Hepatocyte (in vitro differentiated cells): Measurements from ENCODE around the gene HOXA1. TPM values are rescaled to one million over a fixed set of nuclear protein-coding genes. Genes with fewer than 3 reads are reported as not detected.

Experiments used
- DNase-seq: peaks from one replicate; pipeline ENCODE4 v3.0.0-alpha.2; 2016; ENCODE audit warnings: low spot score
- H2AFZ ChIP-seq: fragments of 200-600 bp; sonication (generic); 2 replicates; pipeline ENCODE4 v1.6.0; 2016; ENCODE audit warnings: antibody characterized with exemption, mild to moderate bottlenecking
- H3K27ac ChIP-seq: fragments of 200-600 bp; sonication (generic); 2 replicates; pipeline ENCODE4 v1.5.1; 2016; ENCODE audit warnings: mild to moderate bottlenecking
- H3K27me3 ChIP-seq: fragments of 200-600 bp; sonication (generic); 2 replicates; pipeline ENCODE4 v1.6.1; 2016
- H3K36me3 ChIP-seq: fragments of 200-600 bp; sonication (generic); replicated peaks from 2 replicates; pipeline ENCODE4 v1.5.1; 2016; ENCODE audit warnings: low read depth; ENCODE audit not compliant: insufficient read depth
- H3K4me1 ChIP-seq: fragments of 200-600 bp; sonication (generic); 2 replicates; pipeline ENCODE4 v1.5.1; 2016; ENCODE audit warnings: mild to moderate bottlenecking, moderate library complexity; ENCODE audit not compliant: insufficient read depth
- H3K4me2 ChIP-seq: fragments of 200-600 bp; sonication (generic); 2 replicates; pipeline ENCODE4 v1.6.0; 2016
- H3K4me3 ChIP-seq: fragments of 200-600 bp; sonication (generic); 2 replicates; pipeline ENCODE4 v1.5.1; 2016; ENCODE audit warnings: mild to moderate bottlenecking
- H3K79me2 ChIP-seq: fragments of 200-600 bp; sonication (generic); 2 replicates; pipeline ENCODE4 v1.6.0; 2017; ENCODE audit warnings: mild to moderate bottlenecking
- H3K9me2 ChIP-seq: fragments of 200-600 bp; sonication (generic); replicated peaks from 2 replicates; pipeline ENCODE4 v1.6.0; 2017; ENCODE audit warnings: mild to moderate bottlenecking; ENCODE audit not compliant: insufficient read depth
- H3K9me3 ChIP-seq: fragments of 200-600 bp; sonication (generic); 2 replicates; pipeline ENCODE4 v1.5.1; 2016; ENCODE audit warnings: low read depth, mild to moderate bottlenecking
- H4K20me1 ChIP-seq: fragments of 200-600 bp; sonication (generic); 2 replicates; pipeline ENCODE4 v1.6.0; 2016; ENCODE audit warnings: mild to moderate bottlenecking; ENCODE audit not compliant: insufficient read depth, poor library complexity, severe bottlenecking
- CTCF ChIP-seq: fragments of 200-600 bp; sonication (generic); IDR thresholded peaks from 2 replicates; pipeline ENCODE4 v1.5.1; 2016; ENCODE audit warnings: antibody characterized with exemption, mild to moderate bottlenecking; ENCODE audit not compliant: poor library complexity
- EZH2 ChIP-seq: fragments of 200-600 bp; sonication (generic); IDR thresholded peaks from 2 replicates; pipeline ENCODE4 v1.6.1; 2016; ENCODE audit warnings: antibody characterized with exemption, mild to moderate bottlenecking, borderline replicate concordance
- EZH2phosphoT487 ChIP-seq: fragments of 200-600 bp; sonication (generic); IDR thresholded peaks from one replicate; pipeline ENCODE4 v1.6.1; 2018; ENCODE audit warnings: antibody characterized with exemption, mild to moderate bottlenecking, low read depth, moderate library complexity; ENCODE audit not compliant: unreplicated experiment, severe bottlenecking
- WGBS: methylation state at CpG from one replicate; pipeline ENCODE4 v1.1.6; 2016; ENCODE audit warnings: low lambda C conversion rate; ENCODE audit errors: missing lambda C conversion rate; 5-methylcytosine and 5-hydroxymethylcytosine counted together
- polyA plus RNA-seq: library from polyadenylated mRNA; unstranded; fragments of >200 nt; fragmentation: Nextera tagmentation; extraction: Ambion mirVana; gene quantifications from 2 replicates; pipeline ENCODE4 v1.2.1, GENCODE V29; 2016
- total RNA-seq: library from RNA; depleted of rRNA; stranded (reverse); fragments of >200 nt; gene quantifications from 2 replicates; pipeline ENCODE4 v1.2.3, GENCODE V29; 2014

Gene HOXA1
- total and polyA plus RNA-seq, 2 experiments from 2014 or later = 0.25 to 0.30 TPM

DNA sequence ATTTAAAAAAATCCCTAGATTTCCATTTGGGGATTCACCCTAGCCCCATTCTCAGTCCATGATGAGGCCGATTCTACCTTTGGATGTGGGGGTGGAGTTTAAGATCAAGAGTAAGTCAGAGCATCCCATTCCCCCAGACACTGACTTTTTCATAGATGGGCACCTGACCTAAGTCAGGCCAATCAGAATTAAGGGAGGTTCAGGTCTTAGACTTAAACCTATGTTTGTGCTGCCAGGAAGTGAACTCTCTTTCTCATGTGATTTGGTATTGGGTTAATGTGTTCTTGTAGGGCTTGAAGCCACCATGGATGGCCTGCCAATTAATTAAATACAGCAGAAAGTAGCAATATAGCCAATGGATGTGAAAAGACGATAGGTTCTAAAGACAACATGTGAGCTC lies 30.1 kb downstream of the HOXA1 start:
- Histone ChIP-seq H3K27me3 (no peaks in the 10 kb centered on the region), H3K9me2 (no peaks in the 10 kb centered on the region), H3K36me3 (no peaks in the 10 kb centered on the region), H4K20me1 (no peaks in the 10 kb centered on the region), H3K27ac (no peak overlapping the region), H3K9me3 (no peaks in the 10 kb centered on the region), H3K4me2 (no peak overlapping the region), H3K4me3 (no peak overlapping the region), H3K4me1 (peaks cover 4% of the 10 kb centered on the region), H2AFZ (no peak overlapping the region), H3K79me2 (no peaks in the 10 kb centered on the region)
- WGBS = 91% methylated on average over 2 of the region's 2 CpGs
- TF ChIP-seq EZH2phosphoT487 (no peak), EZH2 (no peak), CTCF (no peak)
- no peak for DNase-seq

DNA sequence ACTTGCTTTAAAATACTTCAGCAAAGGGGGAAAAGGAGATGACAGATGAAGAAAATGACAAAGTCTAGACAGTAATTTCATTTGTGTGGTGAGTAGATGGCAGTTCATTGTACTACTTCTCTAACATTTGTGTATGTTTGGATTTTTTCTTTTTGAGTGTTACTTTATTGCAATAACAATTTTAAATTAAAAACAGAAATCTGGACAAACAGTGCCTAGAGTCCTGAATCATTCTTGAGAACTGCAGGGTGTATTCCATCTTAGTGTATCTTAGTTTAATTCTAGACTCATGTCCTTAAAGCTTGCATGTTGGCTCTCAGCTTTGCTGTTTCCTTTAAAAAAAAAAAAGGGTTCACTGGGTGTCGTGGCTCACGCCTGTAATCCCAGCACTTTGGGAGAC lies 31.1 kb downstream of the HOXA1 start:
- Histone ChIP-seq H3K79me2 (no peaks in the 10 kb centered on the region), H4K20me1 (no peaks in the 10 kb centered on the region), H3K4me1 (peaks cover 4% of the 10 kb centered on the region), H3K4me3 (no peak overlapping the region), H3K27ac (no peak overlapping the region), H2AFZ (no peak overlapping the region), H3K9me2 (no peaks in the 10 kb centered on the region), H3K4me2 (no peak overlapping the region), H3K9me3 (no peaks in the 10 kb centered on the region), H3K27me3 (no peaks in the 10 kb centered on the region), H3K36me3 (no peaks in the 10 kb centered on the region)
- TF ChIP-seq EZH2 = no peak
- TF ChIP-seq CTCF = no peak
- TF ChIP-seq EZH2phosphoT487 = no peak
- 84% methylated on average over 2 of the region's 2 CpGs for WGBS
- DNase-seq = no peak

- DNase-seq = no peak
- Histone ChIP-seq H3K4me3 (no peak overlapping the region), H3K9me2 (no peaks in the 10 kb centered on the region), H3K4me2 (no peak overlapping the region), H3K9me3 (no peaks in the 10 kb centered on the region), H3K27me3 (no peaks in the 10 kb centered on the region), H4K20me1 (no peaks in the 10 kb centered on the region), H3K36me3 (no peaks in the 10 kb centered on the region), H2AFZ (no peak overlapping the region), H3K4me1 (peaks cover 4% of the 10 kb centered on the region), H3K79me2 (no peaks in the 10 kb centered on the region), H3K27ac (no peak overlapping the region)
- 66% methylated on average over 2 of the region's 2 CpGs for WGBS
- TF ChIP-seq EZH2 = no peak
These were observed 31.6 kb downstream of the HOXA1 start for GRCh38 chr7:27064159-27064558.

DNA sequence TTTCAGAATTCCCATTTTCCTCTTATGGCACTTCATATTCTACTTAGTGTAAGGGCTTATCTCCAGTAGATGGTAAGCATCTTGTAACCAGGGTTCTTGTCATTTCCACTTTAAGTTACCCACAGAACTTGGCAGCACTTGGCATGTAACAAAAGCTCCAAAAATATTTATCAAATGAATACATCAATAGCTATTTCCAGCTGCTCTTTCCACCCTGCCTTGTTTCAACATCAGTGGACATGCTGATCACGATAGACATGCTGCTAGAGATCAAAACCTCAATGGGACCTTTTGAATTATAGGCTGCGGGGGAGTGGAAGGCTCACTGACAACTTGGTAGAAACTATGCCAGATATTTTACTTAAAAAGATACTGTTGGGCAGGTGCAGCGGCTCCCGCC lies 32.9 kb downstream of the HOXA1 start:
- Histone ChIP-seq H3K9me3 (no peaks in the 10 kb centered on the region), H2AFZ (no peak overlapping the region), H4K20me1 (no peaks in the 10 kb centered on the region), H3K4me1 (peaks cover 4% of the 10 kb centered on the region), H3K36me3 (no peaks in the 10 kb centered on the region), H3K27ac (no peak overlapping the region), H3K4me3 (no peak overlapping the region), H3K79me2 (no peaks in the 10 kb centered on the region), H3K9me2 (no peaks in the 10 kb centered on the region), H3K4me2 (no peak overlapping the region), H3K27me3 (no peaks in the 10 kb centered on the region)
- DNase-seq = no peak
- TF ChIP-seq CTCF = no peak
- no peak for TF ChIP-seq EZH2phosphoT487
- no peak for TF ChIP-seq EZH2
- 92% methylated on average over 4 of the region's 4 CpGs for WGBS
